ENCODE data around the gene EDC4. TPM values are rescaled to one million over a fixed set of nuclear protein-coding genes. Genes with fewer than 3 reads are reported as not detected.
A peak's percentile ranks its signal among the peaks of the same experiment; 100 is the strongest.

EDC4 gene
- total and polyA plus RNA-seq, 2 experiments from 2014 or later, result 46.3 to 59.0 TPM

GRCh38 chr16:67846320-67847063, 26.4 kb upstream of the EDC4 start, which contains the start of gene NUTF2:
Gene NUTF2 (plus strand): TSS chr16:67846933. CDS start chr16:67865131, 18,198 bp downstream.
- WGBS (ENCODE audit: low lambda C conversion rate, missing lambda C conversion rate), result 1% methylated on average over 27 of the region's 57 CpGs
- H3K79me2 ChIP-seq, result peaks cover 79% of the 10 kb centered on the region

DNA sequence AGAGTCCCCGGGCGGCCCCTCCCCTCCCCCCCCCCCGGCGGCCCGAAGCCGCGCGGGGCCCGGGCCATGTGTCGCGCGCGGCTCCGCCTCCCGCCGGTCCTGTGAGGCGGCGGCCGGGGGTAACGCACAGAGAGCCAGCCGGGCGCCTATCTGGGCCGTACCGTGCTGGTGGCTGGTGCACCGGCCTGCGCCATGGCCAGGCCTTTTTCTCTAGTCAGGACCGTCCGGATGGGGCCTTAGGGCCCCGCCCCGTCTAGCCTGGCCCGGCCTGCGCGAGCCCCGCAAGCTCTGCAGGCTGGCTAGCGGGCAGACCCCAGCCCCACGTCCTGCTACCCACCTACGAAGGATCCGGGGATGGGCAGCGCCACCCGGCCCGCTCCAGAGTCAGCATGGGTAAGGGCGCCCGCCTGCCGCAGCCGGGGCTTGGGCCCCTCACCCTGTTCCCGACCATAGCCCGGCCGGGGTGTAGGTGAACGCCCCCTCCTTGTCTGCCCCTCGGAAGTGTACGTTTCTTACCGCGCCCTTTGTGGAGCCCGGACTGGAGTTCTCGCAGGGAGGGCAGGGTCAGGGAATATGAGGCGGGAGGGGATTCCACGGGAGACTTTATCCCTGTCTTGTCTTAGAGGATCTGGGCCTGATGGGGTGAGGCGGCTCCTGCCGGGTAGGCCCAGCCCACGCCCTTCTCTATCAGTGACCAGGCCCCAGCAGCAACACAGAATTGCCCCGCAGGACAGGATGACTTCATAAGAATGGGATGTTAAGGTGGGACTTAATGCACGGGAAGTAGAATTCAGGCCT, 25.6 kb upstream of the EDC4 start, which contains the start of gene CENPT:
Gene CENPT, minus strand, starts transcription at position 630 of the 798 bp plus-strand sequence. CDS start 13,834 bp downstream, outside the sequence.
- peak within 1 kb of the TSS; percentile 99 for H3K27ac ChIP-seq
- peak; percentile 87 for DNase-seq (ENCODE audit: low spot score)
- WGBS (ENCODE audit: low lambda C conversion rate, missing lambda C conversion rate), result 2% methylated on average over 41 of the region's 62 CpGs
- peaks cover 22% of the 10 kb centered on the region for H4K20me1 ChIP-seq (ENCODE audit: insufficient read depth, poor library complexity, severe bottlenecking)
- H3K4me1 ChIP-seq (ENCODE audit: insufficient read depth), result peaks cover 39% of the 10 kb centered on the region
- H3K27me3 ChIP-seq, result no peaks in the 10 kb centered on the region
- H3K4me2 ChIP-seq, result peak within 1 kb of the TSS; percentile 89
- peak within 1 kb of the TSS; percentile 77 for H2AFZ ChIP-seq
- TF ChIP-seq EZH2 (IDR thresholded peaks at IDR 0.05; ENCODE audit: borderline replicate concordance) (no peak), CTCF (IDR thresholded peaks at IDR 0.05; ENCODE audit: poor library complexity) (no peak), EZH2phosphoT487 (IDR thresholded peaks at IDR 0.05; ENCODE audit: low read depth, severe bottlenecking, unreplicated experiment) (no peak)
- no peaks in the 10 kb centered on the region for H3K36me3 ChIP-seq (replicated peaks; ENCODE audit: insufficient read depth, low read depth)
- no peaks in the 10 kb centered on the region for H3K9me2 ChIP-seq (replicated peaks; ENCODE audit: insufficient read depth)
- peaks cover 86% of the 10 kb centered on the region for H3K79me2 ChIP-seq
- peak within 1 kb of the TSS; percentile 98 for H3K4me3 ChIP-seq
- no peaks in the 10 kb centered on the region for H3K9me3 ChIP-seq (ENCODE audit: low read depth)

More at GRCh38 chr16:67846320-67847063, 26.4 kb upstream of the EDC4 start, which contains the start of gene NUTF2:
- Histone ChIP-seq H3K9me2 (replicated peaks; ENCODE audit: insufficient read depth) (no peaks in the 10 kb centered on the region), H3K27ac (peak within 1 kb of the TSS; percentile 99), H3K9me3 (ENCODE audit: low read depth) (no peaks in the 10 kb centered on the region), H3K27me3 (no peaks in the 10 kb centered on the region), H4K20me1 (ENCODE audit: insufficient read depth, poor library complexity, severe bottlenecking) (peaks cover 21% of the 10 kb centered on the region), H3K4me3 (peak within 1 kb of the TSS; percentile 98), H2AFZ (peak within 1 kb of the TSS; percentile 77), H3K36me3 (replicated peaks; ENCODE audit: insufficient read depth, low read depth) (no peaks in the 10 kb centered on the region), H3K4me1 (ENCODE audit: insufficient read depth) (peaks cover 39% of the 10 kb centered on the region), H3K4me2 (peak within 1 kb of the TSS; percentile 89)
- TF ChIP-seq EZH2phosphoT487 (IDR thresholded peaks at IDR 0.05; ENCODE audit: low read depth, severe bottlenecking, unreplicated experiment) (no peak), CTCF (IDR thresholded peaks at IDR 0.05; ENCODE audit: poor library complexity) (no peak), EZH2 (IDR thresholded peaks at IDR 0.05; ENCODE audit: borderline replicate concordance) (no peak)
- DNase-seq (ENCODE audit: low spot score), result peak; percentile 97

GRCh38 chr16:67848118-67848517, 24.7 kb upstream of the EDC4 start:
- no peak overlapping the region for H2AFZ ChIP-seq
- no peaks in the 10 kb centered on the region for H3K36me3 ChIP-seq (replicated peaks; ENCODE audit: insufficient read depth, low read depth)
- no peaks in the 10 kb centered on the region for H3K27me3 ChIP-seq
- H3K9me3 ChIP-seq (ENCODE audit: low read depth), result no peaks in the 10 kb centered on the region
- H3K4me3 ChIP-seq, result peak overlapping the region; percentile 98
- WGBS (ENCODE audit: low lambda C conversion rate, missing lambda C conversion rate), result 94% methylated on average over 11 of the region's 11 CpGs
- peak overlapping the region; percentile 89 for H3K4me2 ChIP-seq
- TF ChIP-seq EZH2 (IDR thresholded peaks at IDR 0.05; ENCODE audit: borderline replicate concordance), result no peak
- no peak for TF ChIP-seq EZH2phosphoT487 (IDR thresholded peaks at IDR 0.05; ENCODE audit: low read depth, severe bottlenecking, unreplicated experiment)
- no peak for TF ChIP-seq CTCF (IDR thresholded peaks at IDR 0.05; ENCODE audit: poor library complexity)
- H4K20me1 ChIP-seq (ENCODE audit: insufficient read depth, poor library complexity, severe bottlenecking), result peaks cover 28% of the 10 kb centered on the region
- peaks cover 38% of the 10 kb centered on the region for H3K4me1 ChIP-seq (ENCODE audit: insufficient read depth)
- no peaks in the 10 kb centered on the region for H3K9me2 ChIP-seq (replicated peaks; ENCODE audit: insufficient read depth)
- DNase-seq (ENCODE audit: low spot score), result no peak
- H3K27ac ChIP-seq, result peak overlapping the region; percentile 99
- H3K79me2 ChIP-seq, result peaks cover 91% of the 10 kb centered on the region

All from hepatocyte (in vitro differentiated cells).